Transverse colon (tissue), 4 donors: Measurements from ENCODE around the gene SRSF3. TPM values are rescaled to one million over a fixed set of nuclear protein-coding genes. Genes with fewer than 3 reads are reported as not detected.

Experiments
- DNase-seq: peaks from one replicate; pipeline ENCODE4 v3.0.0-alpha.2; 2019
- H3K27ac ChIP-seq, 4 donors: fragments of 200-600 bp; sonication (generic); 2 replicates each; pipeline ENCODE4 v1.5.1; 2016 to 2018; ENCODE audit warnings: inconsistent platforms in 4 of 4
- H3K27me3 ChIP-seq: fragments of 200-600 bp; sonication (generic); 2 replicates; pipeline ENCODE4 v1.5.1; 2017; ENCODE audit warnings: inconsistent platforms
- H3K36me3 ChIP-seq, 4 donors: fragments of 200-600 bp; sonication (generic); 2 replicates each; pipeline ENCODE4 v1.5.1; 2017 to 2019; ENCODE audit warnings: inconsistent platforms in 4 of 4
- H3K4me1 ChIP-seq, 4 donors: fragments of 200-600 bp; sonication (generic); 2 replicates each; pipeline ENCODE4 v1.5.1; 2017 to 2020; ENCODE audit warnings: inconsistent platforms in 4 of 4
- H3K4me3 ChIP-seq, 4 donors: fragments of 200-600 bp; sonication (generic); 1 replicate in 1 of 4; 2 replicates in 3 of 4; pipeline versions ENCODE4 v1.5.1 to v1.6.1; 2017 to 2019; ENCODE audit warnings: inconsistent platforms in 4 of 4
- H3K9me3 ChIP-seq, 2 donors: fragments of 200-600 bp; sonication (generic); 2 replicates each; pipeline ENCODE4 v1.5.1; 2017 to 2019; ENCODE audit warnings: inconsistent platforms in 2 of 2
- EP300 ChIP-seq: sonication (generic); formaldehyde crosslinking; IDR thresholded peaks from one replicate; pipeline ENCODE4 v1.6.1; 2017; ENCODE audit warnings: antibody characterized with exemption, low read depth
- POLR2A ChIP-seq: fragments of 450-650 bp; IDR thresholded peaks from one replicate; pipeline ENCODE4 v1.6.1; 2016; ENCODE audit warnings: antibody characterized with exemption, mild to moderate bottlenecking, moderate library complexity
- POLR2AphosphoS5 ChIP-seq, 3 donors: sonication (generic); formaldehyde crosslinking; IDR thresholded peaks; one replicate each; pipeline ENCODE4 v1.6.1; 2016; ENCODE audit warnings: antibody characterized with exemption in 3 of 3
- WGBS, 2 donors: methylation state at CpG; one replicate each; pipeline ENCODE4 v1.1.5; 2018; ENCODE audit warnings: low coverage in 1 of 2; 5-methylcytosine and 5-hydroxymethylcytosine counted together
- in situ Hi-C, 4 donors: fragments of 200-750 bp; cut with MboI; loops; one replicate each; pipeline versions ENCODE4 v1.15.0 to v1.15.1; 2017; ENCODE audit warnings: low sequenced_read_pairs in 3 of 4, low pct_ligation_motif_present in 1 of 4, low pct_unique_long_range_greater_than_20kb in 1 of 4
- intact Hi-C: fragments of 100-400 bp; cut with DNase I; formaldehyde crosslinking; loops from one replicate; pipeline ENCODE4 v1.15.1; 2023; ENCODE audit warnings: low total_unique reads
- total RNA-seq, 4 donors: library from RNA; depleted of rRNA; stranded (reverse); fragments of >200 nt; gene quantifications; one replicate each; pipeline ENCODE4 v1.1.0, GENCODE V29; 2016
- TF ChIP-seq, protein P1 (sequence below), 5 experiments: fragments of 200-600 bp in 3 of 5; fragments of 450-650 bp in 2 of 5; sonication (generic) in 3 of 5; IDR thresholded peaks; 1 replicate in 2 of 5; 2 replicates in 3 of 5; pipeline ENCODE4 v1.5.1; 2016 to 2017; ENCODE audit warnings: antibody characterized with exemption in 5 of 5, inconsistent platforms in 3 of 5, mild to moderate bottlenecking in 2 of 5, moderate library complexity in 1 of 5

The SRSF3 gene
- total RNA-seq, 4 donors from 2014 or later: 110 to 177 (median 144) TPM

GRCh38 chr6:36563928-36564284, 30.3 kb upstream of the SRSF3 start:
- H3K9me3 ChIP-seq: no peaks in the 10 kb centered on the region
- in situ Hi-C loops (loop anchor here in 1 of 4 donors (25.0 kb wide), 1 partner anchor 152 kb away; no protein-coding TSS in a partner anchor), intact Hi-C loops (no loop called here)
- TF ChIP-seq EP300 (no peak), POLR2A (no peak), POLR2AphosphoS5 (IDR thresholded peaks at IDR 0.05) (no peak)
- TF ChIP-seq, protein P1, sequence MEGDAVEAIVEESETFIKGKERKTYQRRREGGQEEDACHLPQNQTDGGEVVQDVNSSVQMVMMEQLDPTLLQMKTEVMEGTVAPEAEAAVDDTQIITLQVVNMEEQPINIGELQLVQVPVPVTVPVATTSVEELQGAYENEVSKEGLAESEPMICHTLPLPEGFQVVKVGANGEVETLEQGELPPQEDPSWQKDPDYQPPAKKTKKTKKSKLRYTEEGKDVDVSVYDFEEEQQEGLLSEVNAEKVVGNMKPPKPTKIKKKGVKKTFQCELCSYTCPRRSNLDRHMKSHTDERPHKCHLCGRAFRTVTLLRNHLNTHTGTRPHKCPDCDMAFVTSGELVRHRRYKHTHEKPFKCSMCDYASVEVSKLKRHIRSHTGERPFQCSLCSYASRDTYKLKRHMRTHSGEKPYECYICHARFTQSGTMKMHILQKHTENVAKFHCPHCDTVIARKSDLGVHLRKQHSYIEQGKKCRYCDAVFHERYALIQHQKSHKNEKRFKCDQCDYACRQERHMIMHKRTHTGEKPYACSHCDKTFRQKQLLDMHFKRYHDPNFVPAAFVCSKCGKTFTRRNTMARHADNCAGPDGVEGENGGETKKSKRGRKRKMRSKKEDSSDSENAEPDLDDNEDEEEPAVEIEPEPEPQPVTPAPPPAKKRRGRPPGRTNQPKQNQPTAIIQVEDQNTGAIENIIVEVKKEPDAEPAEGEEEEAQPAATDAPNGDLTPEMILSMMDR (IDR thresholded peaks at IDR 0.05): no peak
- H3K27me3 ChIP-seq: no peaks in the 10 kb centered on the region
- H3K4me3 ChIP-seq: no peak overlapping the region
- H3K4me1 ChIP-seq: no peaks in the 10 kb centered on the region
- no peaks in the 10 kb centered on the region for H3K36me3 ChIP-seq
- no peak for DNase-seq
- H3K27ac ChIP-seq: no peak overlapping the region
- WGBS, 2 donors: 98% methylated on average over 4 of the region's 4 CpGs; no CpG with 5 or more reads in 1 of the 2 donors

- Histone ChIP-seq H3K4me1 (no peaks in the 10 kb centered on the region), H3K9me3 (no peaks in the 10 kb centered on the region), H3K36me3 (no peaks in the 10 kb centered on the region), H3K4me3 (no peak overlapping the region), H3K27me3 (no peaks in the 10 kb centered on the region), H3K27ac (no peak overlapping the region)
- intact Hi-C loops (no loop called here), in situ Hi-C loops (loop anchor here in 1 of 4 donors (25.0 kb wide), 1 partner anchor 154 kb away; no protein-coding TSS in a partner anchor)
- 63 to 64% methylated on average over 3 to 8 of the region's 8 CpGs for WGBS, 2 donors
- TF ChIP-seq, protein P1 (IDR thresholded peaks at IDR 0.05): no peak
- no peak for TF ChIP-seq POLR2A
- TF ChIP-seq POLR2AphosphoS5 (IDR thresholded peaks at IDR 0.05): no peak
- TF ChIP-seq EP300: no peak
- no peak for DNase-seq
Observed at GRCh38 chr6:36566418-36566905, 27.7 kb upstream of the SRSF3 start.

DNA sequence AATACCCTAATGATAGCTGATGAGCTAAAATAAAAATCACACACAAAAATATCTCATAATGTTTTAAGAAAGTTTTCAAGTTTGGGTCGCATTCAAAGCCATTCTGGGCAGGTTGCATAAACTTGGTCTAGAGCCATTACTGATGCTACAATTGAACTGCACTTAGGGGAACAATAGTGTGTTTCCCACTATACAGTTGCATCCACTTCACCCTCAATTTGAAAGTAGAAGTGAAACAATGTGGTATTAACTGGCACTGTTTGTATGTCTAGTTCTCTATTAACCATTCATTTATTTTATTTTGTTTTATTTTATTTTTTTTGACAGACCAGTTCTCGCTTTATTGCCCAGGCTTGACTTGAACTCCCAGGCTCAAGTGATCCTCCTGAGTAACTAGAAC, 23.9 kb upstream of the SRSF3 start:
- intact Hi-C loops: no loop called here
- Histone ChIP-seq H3K27me3 (no peaks in the 10 kb centered on the region), H3K9me3 (no peaks in the 10 kb centered on the region), H3K4me1 (no peaks in the 10 kb centered on the region), H3K27ac (no peak overlapping the region), H3K36me3 (no peaks in the 10 kb centered on the region), H3K4me3 (no peak overlapping the region)
- WGBS, 2 donors: 88 to 90% methylated on average over 1 to 2 of the region's 2 CpGs
- TF ChIP-seq POLR2A: no peak
- TF ChIP-seq, protein P1 (IDR thresholded peaks at IDR 0.05): no peak
- no peak for TF ChIP-seq EP300
- TF ChIP-seq POLR2AphosphoS5 (IDR thresholded peaks at IDR 0.05): no peak
- in situ Hi-C loops: loop anchor here in 1 of 4 donors (25.0 kb wide), 1 partner anchor 158 kb away; no protein-coding TSS in a partner anchor
- no peak for DNase-seq

GRCh38 chr6:36571122-36572043, 22.8 kb upstream of the SRSF3 start:
- Histone ChIP-seq H3K4me3 (no peak overlapping the region), H3K4me1 (no peaks in the 10 kb centered on the region), H3K36me3 (no peaks in the 10 kb centered on the region), H3K27ac (no peak overlapping the region), H3K9me3 (no peaks in the 10 kb centered on the region), H3K27me3 (no peaks in the 10 kb centered on the region)
- intact Hi-C loops (no loop called here), in situ Hi-C loops (loop anchor here in 1 of 4 donors (25.0 kb wide), 1 partner anchor 159 kb away; no protein-coding TSS in a partner anchor)
- TF ChIP-seq POLR2A: no peak
- no peak for TF ChIP-seq EP300
- TF ChIP-seq POLR2AphosphoS5 (IDR thresholded peaks at IDR 0.05): no peak
- TF ChIP-seq, protein P1 (IDR thresholded peaks at IDR 0.05): no peak
- 89 to 92% methylated on average over 4 of the region's 4 CpGs for WGBS, 2 donors
- DNase-seq: no peak
